NB4 (cell line): ENCODE measurements around the gene APCDD1L.

ENCODE experiments used
- DNase-seq: peaks from one replicate; pipeline ENCODE4 v3.0.0; 2010; ENCODE audit warnings: low read depth
- H3K4me3 ChIP-seq: one replicate; pipeline ENCODE4 v1.5.1; 2011; ENCODE audit warnings: mild to moderate bottlenecking, low read depth, low read length, moderate library complexity
- CTCF ChIP-seq: IDR thresholded peaks from one replicate; pipeline ENCODE4 v1.5.1; 2012; ENCODE audit warnings: low read depth, low read length
- MYC ChIP-seq: IDR thresholded peaks from 2 replicates; pipeline ENCODE4 v1.6.1; 2011; ENCODE audit warnings: low read depth, low read length
- POLR2A ChIP-seq: IDR thresholded peaks from 2 replicates; pipeline ENCODE4 v1.6.1; 2011; ENCODE audit warnings: mild to moderate bottlenecking; ENCODE audit not compliant: insufficient read length; ENCODE audit errors: extremely low read depth
- TF ChIP-seq, protein P1 (sequence below): IDR thresholded peaks from 2 replicates; pipeline ENCODE4 v1.6.1; 2011; ENCODE audit warnings: low read depth, low read length

The APCDD1L gene

DNA sequence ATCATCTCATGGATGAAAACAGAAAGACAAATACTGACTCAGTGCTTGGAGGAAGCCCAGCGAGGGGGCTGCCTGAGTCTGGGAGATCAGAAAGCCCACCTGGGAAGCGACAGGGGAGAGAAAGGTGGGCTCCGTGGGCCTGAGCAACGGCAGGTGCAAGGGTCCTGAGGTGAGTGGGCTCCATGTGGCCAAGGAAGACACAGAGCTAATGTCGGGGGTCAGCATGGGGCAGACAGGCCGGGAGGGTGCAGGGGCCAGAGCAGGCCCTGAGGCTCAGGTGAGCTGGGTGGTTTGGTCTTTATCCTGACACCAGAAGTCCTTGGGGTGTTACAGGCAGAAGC, 18.8 kb downstream of the APCDD1L start:
- no peak for DNase-seq
- no peak overlapping the region for H3K4me3 ChIP-seq

DNA sequence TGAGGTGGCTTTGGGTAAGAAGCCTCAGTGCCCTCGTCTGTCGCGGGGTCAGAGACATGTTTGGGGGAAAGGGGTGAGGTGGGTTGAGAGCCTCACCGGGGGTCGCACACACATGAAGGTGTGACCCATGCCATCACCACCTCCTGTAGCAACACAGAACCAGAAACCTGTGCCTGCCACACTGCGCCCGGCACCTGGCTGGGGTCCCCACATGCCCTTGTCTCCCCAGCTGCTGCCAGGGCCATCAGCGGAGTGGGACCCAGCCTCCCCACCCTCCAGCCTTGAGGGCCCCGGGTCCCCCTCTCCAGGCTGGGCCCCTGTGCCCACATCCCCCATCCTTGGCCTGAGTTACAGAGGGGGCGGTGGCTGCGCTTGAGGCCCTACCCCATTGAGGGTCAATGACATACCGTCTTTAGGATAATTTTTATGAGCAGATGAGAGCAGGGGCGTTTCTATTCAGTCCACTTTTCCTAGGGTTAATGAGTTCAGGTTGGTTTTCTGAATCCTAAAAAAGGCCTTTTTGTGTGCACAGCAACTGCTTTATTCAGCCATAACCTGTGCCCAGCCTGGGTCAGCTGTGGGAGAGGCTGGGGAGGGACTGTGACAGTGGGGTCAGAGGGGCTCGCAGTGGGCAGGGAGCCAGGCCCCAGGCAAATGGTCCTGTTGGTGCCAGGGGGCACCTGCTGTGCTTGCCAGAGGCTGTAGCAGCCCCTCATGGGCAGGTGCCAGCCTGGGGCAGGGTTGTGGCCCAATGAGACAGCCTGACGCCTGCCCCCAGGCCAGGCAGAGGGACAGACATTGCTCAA, 19.4 kb downstream of the APCDD1L start:
- TF ChIP-seq, protein P1, sequence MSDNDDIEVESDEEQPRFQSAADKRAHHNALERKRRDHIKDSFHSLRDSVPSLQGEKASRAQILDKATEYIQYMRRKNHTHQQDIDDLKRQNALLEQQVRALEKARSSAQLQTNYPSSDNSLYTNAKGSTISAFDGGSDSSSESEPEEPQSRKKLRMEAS, result no peak
- TF ChIP-seq CTCF (no peak), POLR2A (no peak), MYC (no peak)
- DNase-seq, result no peak
- no peak overlapping the region for H3K4me3 ChIP-seq

More for the DNA sequence above, 18.8 kb downstream of the APCDD1L start:
- TF ChIP-seq, protein P1, result no peak
- TF ChIP-seq POLR2A (no peak), CTCF (no peak), MYC (no peak)

- TF ChIP-seq, protein P1, result no peak
- TF ChIP-seq MYC, result no peak
- TF ChIP-seq CTCF, result no peak
- TF ChIP-seq POLR2A, result no peak
- DNase-seq, result no peak
- H3K4me3 ChIP-seq, result no peak overlapping the region
Measured at GRCh38 chr20:58494923-58495622, 20.1 kb downstream of the APCDD1L start.

- TF ChIP-seq POLR2A, result no peak
- TF ChIP-seq MYC, result no peak
- TF ChIP-seq, protein P1, result no peak
- TF ChIP-seq CTCF, result no peak
- no peak overlapping the region for H3K4me3 ChIP-seq
- no peak for DNase-seq
Measured at GRCh38 chr20:58492795-58493524, 22.2 kb downstream of the APCDD1L start.

DNA sequence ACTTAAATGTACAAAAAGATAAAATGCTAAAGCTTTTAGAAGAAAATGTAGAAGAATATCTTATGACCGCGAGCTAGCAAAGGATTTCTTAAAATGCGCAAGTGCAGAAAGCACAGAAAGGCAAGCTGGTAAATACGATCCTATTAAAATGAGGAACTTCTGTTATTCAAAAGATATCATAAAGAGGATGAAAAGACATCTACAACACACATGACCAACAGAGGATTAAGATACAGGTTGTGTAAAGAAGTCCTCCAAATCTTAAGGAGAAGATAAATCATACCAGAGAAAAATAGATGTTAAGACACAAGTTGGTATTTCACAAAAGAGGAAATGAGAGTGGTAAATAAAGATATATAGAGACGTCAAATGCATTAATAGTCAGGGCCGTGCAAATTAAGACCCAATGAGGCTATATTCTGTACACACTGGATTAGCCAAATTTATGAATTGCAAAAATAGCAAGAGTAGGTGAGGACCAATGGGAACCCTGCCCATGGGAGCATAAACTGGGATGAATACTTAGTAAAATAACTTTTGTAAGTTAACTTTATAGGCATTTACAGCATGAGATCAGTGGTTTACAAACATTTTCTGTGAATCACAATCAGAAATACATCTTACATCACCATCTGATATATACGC, 23.0 kb downstream of the APCDD1L start:
- TF ChIP-seq CTCF (no peak), MYC (no peak), POLR2A (no peak)
- TF ChIP-seq, protein P1, result no peak
- no peak for DNase-seq

More for the DNA sequence above, 23.0 kb downstream of the APCDD1L start:
- H3K4me3 ChIP-seq, result no peak overlapping the region
